A673 (cell line): ENCODE data around the gene MELTF. TPM values are rescaled to one million over a fixed set of nuclear protein-coding genes. Genes with fewer than 3 reads are reported as not detected.

Experiments
- BruUV-seq: library from RNA; stranded (reverse); fragments of 400-500 nt; replicated peaks from 2 replicates; lab custom pipeline; 2021; lab: Mats Ljungman, UMichigan
- CTCF ChIA-PET: fragments of 300-600 bp; sonication (Branson Sonifier 250); formaldehyde crosslinking; loops from one replicate; lab custom pipeline; 2022; ENCODE audit warnings: antibody characterized with exemption; lab: Charles Lee
- POLR2A ChIA-PET: fragments of 300-600 bp; sonication (Branson Sonifier 250); formaldehyde crosslinking; loops from one replicate; lab custom pipeline; 2022; ENCODE audit warnings: antibody characterized with exemption; ENCODE audit not compliant: low non-redundant PET; lab: Charles Lee
- DNase-seq: peaks from one replicate; pipeline ENCODE4 v3.0.0-alpha.2; 2015; ENCODE audit warnings: low spot score
- H3K27ac ChIP-seq: fragments of 200-600 bp; sonication (generic); 2 replicates; pipeline ENCODE4 v1.5.1; 2016; ENCODE audit warnings: mixed run types, low read depth, mild to moderate bottlenecking, mixed read lengths, antibody characterized with exemption, low read length; ENCODE audit not compliant: poor library complexity, severe bottlenecking
- H3K27me3 ChIP-seq: fragments of 200-600 bp; sonication (generic); replicated peaks from 2 replicates; pipeline ENCODE4 v1.6.1; 2017; ENCODE audit warnings: mixed run types, low read depth, mild to moderate bottlenecking, mixed read lengths, antibody characterized with exemption, low read length; ENCODE audit not compliant: insufficient read depth, poor library complexity
- H3K36me3 ChIP-seq: fragments of 200-600 bp; sonication (generic); 2 replicates; pipeline ENCODE4 v1.6.1; 2016; ENCODE audit warnings: mixed run types, mild to moderate bottlenecking, mixed read lengths, antibody characterized with exemption, low read length; ENCODE audit not compliant: insufficient read depth, poor library complexity, severe bottlenecking
- H3K4me1 ChIP-seq: fragments of 200-600 bp; sonication (generic); 2 replicates; pipeline ENCODE4 v1.6.1; 2017; ENCODE audit warnings: mixed run types, mild to moderate bottlenecking, mixed read lengths, antibody characterized with exemption, low read length; ENCODE audit not compliant: insufficient read depth, poor library complexity, severe bottlenecking
- H3K4me3 ChIP-seq: fragments of 200-600 bp; sonication (generic); 2 replicates; pipeline ENCODE4 v1.5.1; 2016; ENCODE audit warnings: low read depth, mixed run types, mild to moderate bottlenecking, mixed read lengths, low read length; ENCODE audit not compliant: poor library complexity, severe bottlenecking
- H3K9me3 ChIP-seq: fragments of 200-600 bp; sonication (generic); 2 replicates; pipeline ENCODE4 v1.6.1; 2016; ENCODE audit warnings: mixed run types, low read depth, mild to moderate bottlenecking, mixed read lengths, antibody characterized with exemption, low read length; ENCODE audit not compliant: poor library complexity, severe bottlenecking
- EZH2 ChIP-seq: fragments of 200-600 bp; sonication (generic); IDR thresholded peaks from 2 replicates; pipeline ENCODE4 v1.6.1; 2017; ENCODE audit warnings: borderline replicate concordance, low read depth, mild to moderate bottlenecking, mixed read lengths, antibody characterized with exemption, low read length; ENCODE audit not compliant: poor library complexity, severe bottlenecking
- intact Hi-C: fragments of 100-400 bp; cut with micrococcal nuclease; formaldehyde crosslinking; loops from one replicate; pipeline ENCODE4 v1.10.0; 2022; ENCODE audit not compliant: unreplicated experiment
- total RNA-seq: library from RNA; stranded (reverse); gene quantifications from 2 replicates; pipeline ENCODE4 v1.2.3, GENCODE V29; 2021
- TF ChIP-seq, protein P1 (sequence below): fragments of 300-800, 200-600 bp; sonication (generic); conservative IDR thresholded peaks from 2 replicates; pipeline ENCODE4 v1.5.1; 2017; ENCODE audit warnings: low read depth, mild to moderate bottlenecking, antibody characterized with exemption, low read length, moderate library complexity, mixed read lengths

The MELTF gene
- total RNA-seq, 1 experiment from 2014 or later: 2.6 TPM

DNA sequence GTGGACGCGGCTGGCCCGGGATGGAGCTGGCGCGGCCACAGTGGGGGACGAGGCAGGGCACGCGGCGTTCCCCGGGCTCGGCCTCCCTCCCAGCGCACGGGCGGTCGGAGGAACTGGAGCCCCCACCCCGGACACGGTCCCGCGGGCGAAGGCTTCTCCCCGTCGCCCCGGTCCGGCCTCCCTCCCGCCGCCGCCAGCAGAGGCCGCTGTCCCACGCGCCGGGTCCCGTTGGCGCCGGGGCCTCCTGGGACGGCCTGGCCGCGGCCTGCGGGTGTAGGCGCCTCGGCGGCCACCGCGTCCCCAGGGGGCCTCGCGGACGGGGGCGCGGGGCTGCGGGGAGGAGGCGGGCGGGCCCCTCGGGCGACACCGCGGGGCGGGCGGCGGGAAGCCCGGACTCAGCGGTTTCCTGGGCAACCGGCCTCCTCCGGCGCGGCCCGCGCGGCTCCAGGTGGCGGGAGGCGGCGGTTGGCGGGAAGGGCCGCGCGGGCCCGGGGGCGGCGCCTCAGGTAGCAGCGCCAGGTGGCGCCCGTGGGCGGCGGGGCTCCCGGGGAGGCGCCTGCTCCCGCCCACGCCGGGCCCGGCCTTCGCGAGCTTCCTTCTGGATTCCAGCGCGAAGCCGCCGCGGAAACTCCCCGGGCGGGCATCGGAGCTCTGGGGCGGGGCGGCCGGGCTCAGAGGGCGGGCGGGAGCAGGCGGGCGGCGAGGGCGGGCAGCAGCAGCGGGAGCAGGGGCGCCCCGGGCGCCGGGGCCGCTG lies 26.7 kb downstream of the MELTF start:
- no peaks in the 10 kb centered on the region for H3K27me3 ChIP-seq
- intact Hi-C loops: loop anchor here (10.0 kb wide), 1 partner anchor 512 kb away; no protein-coding TSS in a partner anchor
- ChIA-PET CTCF (interaction anchor here (1.2 kb wide), 1 partner anchor 27 kb away, joined by 4 read pairs; the partner anchor contains the start of gene MELTF), POLR2A (interaction anchor here (0.6 kb wide), 2 partner anchors 15 to 612 kb away, joined by 5 read pairs; no protein-coding TSS in a partner anchor)
- H3K9me3 ChIP-seq: no peaks in the 10 kb centered on the region
- H3K4me3 ChIP-seq: peak overlapping the region; percentile 60
- no peaks in the 10 kb centered on the region for H3K36me3 ChIP-seq
- H3K27ac ChIP-seq: peak overlapping the region; percentile 82
- BruUV-seq: no TSS peak
- peaks cover 22% of the 10 kb centered on the region for H3K4me1 ChIP-seq
- no peak for TF ChIP-seq EZH2
- TF ChIP-seq, protein P1, sequence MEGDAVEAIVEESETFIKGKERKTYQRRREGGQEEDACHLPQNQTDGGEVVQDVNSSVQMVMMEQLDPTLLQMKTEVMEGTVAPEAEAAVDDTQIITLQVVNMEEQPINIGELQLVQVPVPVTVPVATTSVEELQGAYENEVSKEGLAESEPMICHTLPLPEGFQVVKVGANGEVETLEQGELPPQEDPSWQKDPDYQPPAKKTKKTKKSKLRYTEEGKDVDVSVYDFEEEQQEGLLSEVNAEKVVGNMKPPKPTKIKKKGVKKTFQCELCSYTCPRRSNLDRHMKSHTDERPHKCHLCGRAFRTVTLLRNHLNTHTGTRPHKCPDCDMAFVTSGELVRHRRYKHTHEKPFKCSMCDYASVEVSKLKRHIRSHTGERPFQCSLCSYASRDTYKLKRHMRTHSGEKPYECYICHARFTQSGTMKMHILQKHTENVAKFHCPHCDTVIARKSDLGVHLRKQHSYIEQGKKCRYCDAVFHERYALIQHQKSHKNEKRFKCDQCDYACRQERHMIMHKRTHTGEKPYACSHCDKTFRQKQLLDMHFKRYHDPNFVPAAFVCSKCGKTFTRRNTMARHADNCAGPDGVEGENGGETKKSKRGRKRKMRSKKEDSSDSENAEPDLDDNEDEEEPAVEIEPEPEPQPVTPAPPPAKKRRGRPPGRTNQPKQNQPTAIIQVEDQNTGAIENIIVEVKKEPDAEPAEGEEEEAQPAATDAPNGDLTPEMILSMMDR: peak; percentile 52; the same call in 1 of the 2 replicates
- DNase-seq: peak; percentile 88

DNA sequence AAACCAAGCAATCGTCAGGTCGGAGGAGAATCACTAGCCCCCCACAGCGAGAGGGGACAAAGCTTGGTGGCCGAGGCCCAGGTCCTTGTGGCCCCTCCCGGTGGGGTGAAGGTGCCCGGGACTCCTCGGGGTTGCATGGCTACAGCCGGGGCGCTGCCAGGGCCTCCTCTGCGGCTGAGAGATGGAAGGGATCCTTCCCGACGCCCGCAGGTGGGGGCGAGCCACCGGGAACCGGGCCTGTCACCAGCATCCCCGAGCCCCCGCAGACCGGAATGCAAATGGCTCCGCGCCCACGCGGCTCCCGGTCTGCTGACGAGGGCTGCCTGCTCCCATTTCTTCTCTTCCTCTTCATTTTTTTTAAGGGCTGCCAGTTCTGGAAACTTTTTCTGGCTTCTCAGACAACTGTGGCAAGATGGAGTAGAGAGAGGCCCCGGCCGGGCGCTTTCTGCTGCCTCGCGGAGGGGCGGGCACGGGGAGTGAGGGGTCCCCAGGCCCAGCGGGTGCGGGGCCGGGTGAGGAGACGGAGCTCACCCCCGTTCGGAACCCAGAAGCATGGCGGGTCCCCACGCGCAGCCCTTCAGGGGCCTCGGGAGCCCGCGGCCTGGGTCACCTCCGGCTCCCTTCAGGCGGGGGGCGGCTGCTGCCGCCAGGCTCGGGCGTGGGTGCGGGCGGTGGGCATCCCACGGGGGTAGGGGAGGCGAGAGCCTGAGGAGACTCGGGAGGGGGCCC lies 27.5 kb downstream of the MELTF start:
- H3K36me3 ChIP-seq: no peaks in the 10 kb centered on the region
- intact Hi-C loops: loop anchor here (10.0 kb wide), 1 partner anchor 513 kb away; no protein-coding TSS in a partner anchor
- CTCF ChIA-PET: no interaction called here
- no peak for TF ChIP-seq EZH2
- H3K4me3 ChIP-seq: peak overlapping the region; percentile 60
- no peaks in the 10 kb centered on the region for H3K27me3 ChIP-seq
- H3K27ac ChIP-seq: peak overlapping the region; percentile 82
- no peaks in the 10 kb centered on the region for H3K9me3 ChIP-seq
- peaks cover 22% of the 10 kb centered on the region for H3K4me1 ChIP-seq
- peak; percentile 38 for DNase-seq
- POLR2A ChIA-PET: interaction anchor here (0.6 kb wide), 1 partner anchor 612 kb away, joined by 5 read pairs; no protein-coding TSS in a partner anchor
- BruUV-seq: TSS peak; percentile 61

- intact Hi-C loops: loop anchor here (10.0 kb wide), 1 partner anchor 513 kb away; no protein-coding TSS in a partner anchor
- no peak overlapping the region for H3K27ac ChIP-seq
- CTCF ChIA-PET: no interaction called here
Measured at GRCh38 chr3:197001106-197001971, 28.3 kb downstream of the MELTF start.

More at GRCh38 chr3:197001106-197001971, 28.3 kb downstream of the MELTF start:
- no peak overlapping the region for H3K4me3 ChIP-seq
- TF ChIP-seq, protein P1: no peak
- no peak for TF ChIP-seq EZH2
- no peaks in the 10 kb centered on the region for H3K36me3 ChIP-seq
- no peaks in the 10 kb centered on the region for H3K9me3 ChIP-seq
- H3K4me1 ChIP-seq: peaks cover 22% of the 10 kb centered on the region
- no peak for DNase-seq
- POLR2A ChIA-PET: no interaction called here
- H3K27me3 ChIP-seq: no peaks in the 10 kb centered on the region
- no TSS peak for BruUV-seq
